ENCODE measurements around the gene BTBD9. TPM values are rescaled to one million over a fixed set of nuclear protein-coding genes. Genes with fewer than 3 reads are reported as not detected.

BTBD9 gene
- total RNA-seq, 1 donor from 2014 or later = 49.7 TPM

DNA sequence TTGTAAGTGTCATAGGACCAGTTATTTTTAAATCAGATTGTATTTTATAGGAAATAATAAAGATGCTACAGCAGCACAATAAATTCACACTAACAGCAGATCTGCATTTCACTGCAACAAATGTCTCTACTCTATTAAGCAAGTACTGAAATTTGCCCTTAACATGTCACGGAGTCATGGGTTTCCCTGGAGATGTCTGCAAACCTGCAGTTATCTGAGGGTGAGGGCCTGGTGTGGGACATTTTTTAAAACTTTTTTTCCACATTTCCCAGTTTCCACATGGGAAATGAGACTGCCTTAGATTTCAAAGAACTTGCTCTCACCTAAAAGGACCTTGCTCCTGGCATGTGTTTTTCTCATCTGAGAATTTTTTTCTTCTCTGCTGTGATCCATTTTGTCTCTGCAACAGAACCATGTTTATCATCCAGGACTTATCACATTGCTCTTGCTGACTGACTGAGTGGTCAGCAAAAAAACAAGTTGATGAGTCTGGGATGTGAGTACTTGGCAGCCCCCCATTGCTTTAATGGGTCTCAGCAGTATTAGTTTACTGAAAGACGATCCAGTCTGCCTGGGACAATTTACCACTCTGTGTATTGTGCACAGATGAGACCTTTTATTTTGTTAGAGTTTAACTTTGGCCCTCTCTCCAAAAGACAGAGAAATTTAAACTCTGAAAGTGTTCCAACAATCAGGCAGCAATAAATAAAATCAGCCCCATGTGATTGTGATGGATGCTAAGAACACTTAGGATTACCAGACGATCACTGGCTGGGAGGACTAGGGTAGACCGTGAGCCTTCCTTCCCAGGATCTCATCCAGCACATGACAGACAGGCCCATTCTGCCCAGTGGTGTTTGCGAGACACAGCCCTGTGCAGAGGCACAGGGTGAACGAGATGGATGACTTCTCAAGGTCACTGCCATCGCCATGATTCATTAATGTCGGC lies 268.8 kb downstream of the BTBD9 start:
- TF ChIP-seq, protein P1, sequence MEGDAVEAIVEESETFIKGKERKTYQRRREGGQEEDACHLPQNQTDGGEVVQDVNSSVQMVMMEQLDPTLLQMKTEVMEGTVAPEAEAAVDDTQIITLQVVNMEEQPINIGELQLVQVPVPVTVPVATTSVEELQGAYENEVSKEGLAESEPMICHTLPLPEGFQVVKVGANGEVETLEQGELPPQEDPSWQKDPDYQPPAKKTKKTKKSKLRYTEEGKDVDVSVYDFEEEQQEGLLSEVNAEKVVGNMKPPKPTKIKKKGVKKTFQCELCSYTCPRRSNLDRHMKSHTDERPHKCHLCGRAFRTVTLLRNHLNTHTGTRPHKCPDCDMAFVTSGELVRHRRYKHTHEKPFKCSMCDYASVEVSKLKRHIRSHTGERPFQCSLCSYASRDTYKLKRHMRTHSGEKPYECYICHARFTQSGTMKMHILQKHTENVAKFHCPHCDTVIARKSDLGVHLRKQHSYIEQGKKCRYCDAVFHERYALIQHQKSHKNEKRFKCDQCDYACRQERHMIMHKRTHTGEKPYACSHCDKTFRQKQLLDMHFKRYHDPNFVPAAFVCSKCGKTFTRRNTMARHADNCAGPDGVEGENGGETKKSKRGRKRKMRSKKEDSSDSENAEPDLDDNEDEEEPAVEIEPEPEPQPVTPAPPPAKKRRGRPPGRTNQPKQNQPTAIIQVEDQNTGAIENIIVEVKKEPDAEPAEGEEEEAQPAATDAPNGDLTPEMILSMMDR (IDR thresholded peaks at IDR 0.05) = no peak
- DNase-seq = no peak
- H3K36me3 ChIP-seq = no peaks in the 10 kb centered on the region
- intact Hi-C loops (cut with DNase I) = no loop called here
- H3K4me1 ChIP-seq = no peaks in the 10 kb centered on the region
- no peak for ATAC-seq
- no peaks in the 10 kb centered on the region for H3K27me3 ChIP-seq (ENCODE audit: low read depth)
- H3K27ac ChIP-seq = no peak overlapping the region
- no peaks in the 10 kb centered on the region for H3K9me3 ChIP-seq
- no peak overlapping the region for H3K4me3 ChIP-seq

DNA sequence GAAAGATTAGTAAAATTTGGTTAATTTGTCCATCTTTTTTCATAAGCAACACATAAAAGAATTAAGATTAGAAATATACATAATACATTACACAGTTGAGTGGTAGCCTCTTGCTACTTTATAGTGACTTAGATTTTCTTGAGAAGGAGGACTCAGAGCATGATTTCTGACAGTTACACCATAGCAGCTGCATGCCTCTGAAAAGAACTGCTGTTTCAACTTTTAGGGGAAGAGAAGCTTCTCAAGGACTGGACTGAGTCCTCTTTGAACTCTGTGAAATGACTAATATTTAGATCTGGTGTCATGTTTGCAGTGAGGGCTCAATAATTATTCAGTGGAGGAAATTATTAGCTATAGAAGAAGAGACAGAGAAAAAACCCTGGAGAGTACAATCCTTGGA lies 272.5 kb downstream of the BTBD9 start:
- DNase-seq (no peak), ATAC-seq (no peak)
- Histone ChIP-seq H3K27ac (no peak overlapping the region), H3K4me3 (no peak overlapping the region), H3K4me1 (no peaks in the 10 kb centered on the region), H3K9me3 (no peaks in the 10 kb centered on the region), H3K36me3 (no peaks in the 10 kb centered on the region), H3K27me3 (ENCODE audit: low read depth) (no peaks in the 10 kb centered on the region)
- intact Hi-C loops (cut with DNase I) = no loop called here
- TF ChIP-seq, protein P1 (IDR thresholded peaks at IDR 0.05) = no peak

DNA sequence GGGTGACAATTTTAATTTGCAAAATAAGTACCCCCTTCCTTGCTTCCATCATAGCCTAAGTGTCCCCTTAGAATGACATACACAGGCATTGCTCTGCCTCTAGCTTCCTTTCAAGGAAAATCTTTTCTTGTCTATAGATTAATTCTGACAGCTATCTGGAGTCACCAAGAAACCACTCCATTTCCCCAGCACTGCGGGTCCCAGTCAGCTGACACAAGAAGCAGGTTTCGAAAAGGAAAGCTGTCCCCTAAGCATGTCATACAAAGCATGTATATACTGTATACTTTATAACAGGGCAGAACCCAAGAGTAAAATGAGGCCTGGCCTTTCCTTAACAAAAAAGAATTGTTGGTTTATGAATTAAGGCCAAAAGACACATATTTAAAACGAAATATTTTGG lies 273.5 kb downstream of the BTBD9 start:
- Histone ChIP-seq H3K27me3 (ENCODE audit: low read depth) (no peaks in the 10 kb centered on the region), H3K36me3 (no peaks in the 10 kb centered on the region), H3K27ac (no peak overlapping the region), H3K4me3 (no peak overlapping the region), H3K9me3 (no peaks in the 10 kb centered on the region), H3K4me1 (no peaks in the 10 kb centered on the region)
- TF ChIP-seq, protein P1 (IDR thresholded peaks at IDR 0.05) = no peak
- ATAC-seq (no peak), DNase-seq (no peak)
- intact Hi-C loops (cut with DNase I) = no loop called here

DNA sequence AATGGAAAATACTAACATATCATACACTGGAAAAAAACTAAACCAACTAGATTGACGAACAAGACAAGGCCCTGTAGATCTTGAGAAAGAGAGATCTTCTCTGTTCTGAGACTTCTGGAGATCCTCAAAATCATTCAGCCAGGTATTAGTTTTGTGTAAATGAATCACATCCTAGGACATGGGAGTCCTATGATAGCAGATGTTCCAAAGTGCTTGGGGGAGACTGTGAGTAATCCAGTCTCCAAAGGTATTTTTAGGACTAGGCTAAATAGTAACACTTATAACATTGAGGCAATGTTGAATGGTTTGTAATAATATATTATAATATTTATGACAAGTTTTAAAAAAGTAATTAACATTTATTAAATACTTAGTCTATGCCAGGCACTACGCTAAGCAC lies 275.0 kb downstream of the BTBD9 start:
- no peak overlapping the region for H3K4me3 ChIP-seq
- DNase-seq (no peak), ATAC-seq (no peak)
- H3K36me3 ChIP-seq = no peaks in the 10 kb centered on the region
- no peaks in the 10 kb centered on the region for H3K27me3 ChIP-seq (ENCODE audit: low read depth)
- no peaks in the 10 kb centered on the region for H3K4me1 ChIP-seq
- TF ChIP-seq, protein P1 (IDR thresholded peaks at IDR 0.05) = no peak
- no peak overlapping the region for H3K27ac ChIP-seq
- intact Hi-C loops (cut with DNase I) = no loop called here
- no peaks in the 10 kb centered on the region for H3K9me3 ChIP-seq

DNA sequence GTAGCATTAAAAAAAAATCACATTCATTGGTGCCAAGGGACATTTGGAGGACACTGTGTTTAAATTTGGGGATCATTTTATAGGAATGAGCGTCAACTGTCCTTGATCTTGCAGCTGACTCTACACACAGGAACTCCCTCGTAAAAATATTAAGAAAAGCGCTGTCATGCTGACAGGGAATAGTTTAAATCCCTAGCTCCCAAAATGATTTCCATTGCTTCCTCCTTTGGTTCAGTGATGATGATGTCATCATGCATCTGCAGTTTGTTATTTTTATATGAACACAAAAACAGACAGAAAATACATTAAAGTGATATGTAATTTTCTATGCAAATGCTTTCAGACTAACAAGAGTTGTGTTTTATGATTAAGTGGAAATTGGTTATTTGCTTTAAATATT lies 275.6 kb downstream of the BTBD9 start:
- H3K4me1 ChIP-seq = no peaks in the 10 kb centered on the region
- ATAC-seq (no peak), DNase-seq (no peak)
- H3K4me3 ChIP-seq = no peak overlapping the region
- intact Hi-C loops (cut with DNase I) = no loop called here
- TF ChIP-seq, protein P1 (IDR thresholded peaks at IDR 0.05) = no peak
- no peak overlapping the region for H3K27ac ChIP-seq
- no peaks in the 10 kb centered on the region for H3K27me3 ChIP-seq (ENCODE audit: low read depth)
- no peaks in the 10 kb centered on the region for H3K9me3 ChIP-seq
- H3K36me3 ChIP-seq = no peaks in the 10 kb centered on the region
